DOHH2 (cell line): Measurements from ENCODE around the gene EFEMP1.

Experiments used
- EZH2phosphoT487 ChIP-seq: fragments of 200-600 bp; sonication (generic); IDR thresholded peaks from 2 replicates; pipeline ENCODE4 v1.6.1; 2017; ENCODE audit warnings: borderline replicate concordance, mild to moderate bottlenecking, antibody characterized with exemption, low read length, moderate library complexity, mixed read lengths
- TF ChIP-seq, protein P1 (sequence below): fragments of 200-600 bp; sonication (generic); IDR thresholded peaks from one replicate; pipeline ENCODE4 v1.5.1; 2014; ENCODE audit warnings: antibody characterized with exemption, mild to moderate bottlenecking, low read depth, low read length; ENCODE audit not compliant: poor library complexity, severe bottlenecking

DNA sequence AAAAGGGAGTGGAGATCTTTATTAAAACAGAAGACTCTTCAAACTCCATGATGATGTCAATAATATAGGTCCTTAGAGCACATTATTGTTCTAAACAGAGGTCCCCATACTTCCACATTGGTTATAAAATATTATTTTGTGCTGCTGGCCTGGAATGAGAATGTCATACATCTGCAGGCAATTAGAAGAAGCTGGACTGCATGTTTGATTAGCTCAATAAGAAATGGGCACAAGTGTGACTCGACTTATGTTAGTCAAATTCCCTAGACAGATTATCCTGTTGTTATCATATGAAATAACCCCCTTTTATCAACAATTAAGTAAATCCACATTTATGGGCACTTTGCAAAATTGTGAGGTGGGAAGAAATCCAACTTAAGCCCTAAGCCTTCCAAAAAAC is 8.8 kb downstream of the EFEMP1 start:
- TF ChIP-seq, protein P1, sequence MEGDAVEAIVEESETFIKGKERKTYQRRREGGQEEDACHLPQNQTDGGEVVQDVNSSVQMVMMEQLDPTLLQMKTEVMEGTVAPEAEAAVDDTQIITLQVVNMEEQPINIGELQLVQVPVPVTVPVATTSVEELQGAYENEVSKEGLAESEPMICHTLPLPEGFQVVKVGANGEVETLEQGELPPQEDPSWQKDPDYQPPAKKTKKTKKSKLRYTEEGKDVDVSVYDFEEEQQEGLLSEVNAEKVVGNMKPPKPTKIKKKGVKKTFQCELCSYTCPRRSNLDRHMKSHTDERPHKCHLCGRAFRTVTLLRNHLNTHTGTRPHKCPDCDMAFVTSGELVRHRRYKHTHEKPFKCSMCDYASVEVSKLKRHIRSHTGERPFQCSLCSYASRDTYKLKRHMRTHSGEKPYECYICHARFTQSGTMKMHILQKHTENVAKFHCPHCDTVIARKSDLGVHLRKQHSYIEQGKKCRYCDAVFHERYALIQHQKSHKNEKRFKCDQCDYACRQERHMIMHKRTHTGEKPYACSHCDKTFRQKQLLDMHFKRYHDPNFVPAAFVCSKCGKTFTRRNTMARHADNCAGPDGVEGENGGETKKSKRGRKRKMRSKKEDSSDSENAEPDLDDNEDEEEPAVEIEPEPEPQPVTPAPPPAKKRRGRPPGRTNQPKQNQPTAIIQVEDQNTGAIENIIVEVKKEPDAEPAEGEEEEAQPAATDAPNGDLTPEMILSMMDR: no peak
- no peak for TF ChIP-seq EZH2phosphoT487
